Trophoblast cell (in vitro differentiated cells and primary cell): ENCODE results near the gene ARSA.

Source experiments
- DNase-seq, 2 donors: peaks; one replicate each; pipeline ENCODE4 v3.0.0-alpha.2; 2016
- H2AFZ ChIP-seq: 2 replicates; pipeline ENCODE4 v1.6.1; 2013; ENCODE audit warnings: low read length, moderate library complexity, mild to moderate bottlenecking; ENCODE audit not compliant: insufficient read depth, poor library complexity
- H2AK5ac ChIP-seq: 2 replicates; pipeline ENCODE4 v1.6.1; 2013; ENCODE audit warnings: mild to moderate bottlenecking, low read length
- H2BK120ac ChIP-seq: 2 replicates; pipeline ENCODE4 v1.6.1; 2013; ENCODE audit warnings: low read length, mild to moderate bottlenecking, moderate library complexity; ENCODE audit not compliant: insufficient read depth, poor library complexity
- H2BK12ac ChIP-seq: 2 replicates; pipeline ENCODE4 v1.6.1; 2013; ENCODE audit warnings: mild to moderate bottlenecking, low read length, moderate library complexity
- H2BK5ac ChIP-seq: 2 replicates; pipeline ENCODE4 v1.6.1; 2013; ENCODE audit warnings: low read length, low read depth, moderate library complexity, mild to moderate bottlenecking; ENCODE audit not compliant: poor library complexity
- H3K14ac ChIP-seq: 2 replicates; pipeline ENCODE4 v1.6.1; 2013; ENCODE audit warnings: mild to moderate bottlenecking, low read length
- H3K18ac ChIP-seq: 2 replicates; pipeline ENCODE4 v1.6.1; 2013; ENCODE audit warnings: mild to moderate bottlenecking, low read length
- H3K23ac ChIP-seq: 2 replicates; pipeline ENCODE4 v1.6.1; 2013; ENCODE audit warnings: low read length
- H3K27ac ChIP-seq: 2 replicates; pipeline ENCODE4 v1.5.1; 2013; ENCODE audit warnings: low read depth, mild to moderate bottlenecking, inconsistent platforms, low read length, moderate library complexity
- H3K27me3 ChIP-seq: 2 replicates; pipeline ENCODE4 v1.6.1; 2013; ENCODE audit warnings: inconsistent platforms, mild to moderate bottlenecking, low read length, moderate library complexity; ENCODE audit not compliant: insufficient read depth
- H3K36me3 ChIP-seq, 2 experiments: 1 replicate in 1 of 2; 2 replicates in 1 of 2; pipeline ENCODE4 v1.6.1; 2013; ENCODE audit warnings: low read length in 2 of 2, mild to moderate bottlenecking in 2 of 2, moderate library complexity in 1 of 2; ENCODE audit not compliant: insufficient read depth in 2 of 2, control insufficient read depth in 1 of 2
- H3K4ac ChIP-seq: 2 replicates; pipeline ENCODE4 v1.6.1; 2013; ENCODE audit warnings: low read depth, mild to moderate bottlenecking, low read length, moderate library complexity
- H3K4me1 ChIP-seq, 2 experiments: 1 replicate in 1 of 2; 2 replicates in 1 of 2; pipeline ENCODE4 v1.6.1; 2013; ENCODE audit warnings: low read length in 2 of 2, mild to moderate bottlenecking in 2 of 2, moderate library complexity in 1 of 2; ENCODE audit not compliant: insufficient read depth in 2 of 2, control insufficient read depth in 1 of 2
- H3K4me2 ChIP-seq: 2 replicates; pipeline ENCODE4 v1.6.1; 2013; ENCODE audit warnings: inconsistent platforms, mild to moderate bottlenecking, low read length, moderate library complexity
- H3K4me3 ChIP-seq: 2 replicates; pipeline ENCODE4 v1.5.1; 2013; ENCODE audit warnings: mild to moderate bottlenecking, low read depth, low read length, inconsistent platforms
- H3K79me1 ChIP-seq: one replicate; pipeline ENCODE4 v1.6.1; 2013; ENCODE audit warnings: low read length
- H3K79me2 ChIP-seq: 2 replicates; pipeline ENCODE4 v1.6.1; 2013; ENCODE audit warnings: low read length, mild to moderate bottlenecking; ENCODE audit not compliant: control insufficient read depth, insufficient read depth, poor library complexity
- H3K9ac ChIP-seq: 2 replicates; pipeline ENCODE4 v1.6.1; 2013; ENCODE audit warnings: mild to moderate bottlenecking, low read length
- H3K9me3 ChIP-seq: 2 replicates; pipeline ENCODE4 v1.6.1; 2013; ENCODE audit warnings: low read depth, mild to moderate bottlenecking, control low read depth, inconsistent platforms, low read length; ENCODE audit not compliant: insufficient read depth
- H4K12ac ChIP-seq: 2 replicates; pipeline ENCODE4 v1.6.1; 2013; ENCODE audit warnings: low read depth, mild to moderate bottlenecking, low read length, moderate library complexity
- H4K8ac ChIP-seq: 2 replicates; pipeline ENCODE4 v1.6.1; 2013; ENCODE audit warnings: low read depth, mild to moderate bottlenecking, low read length, moderate library complexity
- H4K91ac ChIP-seq: one replicate; pipeline ENCODE4 v1.6.1; 2013; ENCODE audit warnings: low read depth, mild to moderate bottlenecking, low read length, moderate library complexity
- whole genome bisulfite sequencing: extraction: QIAGEN DNeasy Blood & Tissue Kit; methylation state at CpG from one replicate; pipeline ENCODE4 v1.1.7; 2013; ENCODE audit warnings: missing lambda C conversion rate; ENCODE audit not compliant: insufficient read length, insufficient coverage; ENCODE audit errors: extremely low coverage; 5-methylcytosine and 5-hydroxymethylcytosine counted together

The ARSA gene

GRCh38 chr22:50577697-50577986 is 50.3 kb downstream of the ARSA start:
- Histone ChIP-seq H3K23ac (no peak overlapping the region), H3K4me2 (no peak overlapping the region), H2BK12ac (no peak overlapping the region), H3K4me1 (peaks cover 7% of the 10 kb centered on the region in 2 experiments), H2AK5ac (no peak overlapping the region), H4K12ac (no peak overlapping the region), H3K9ac (no peak overlapping the region), H3K9me3 (peaks cover 2% of the 10 kb centered on the region), H3K27me3 (no peaks in the 10 kb centered on the region), H3K14ac (no peak overlapping the region), H2AFZ (no peak overlapping the region), H3K79me1 (peaks cover 4% of the 10 kb centered on the region), H2BK120ac (no peak overlapping the region), H3K4ac (no peak overlapping the region), H3K36me3 (peaks cover 58 to 61% of the 10 kb centered on the region in 2 experiments), H4K8ac (no peak overlapping the region), H4K91ac (no peak overlapping the region), H2BK5ac (no peak overlapping the region), H3K4me3 (no peak overlapping the region), H3K79me2 (peaks cover 5% of the 10 kb centered on the region), H3K27ac (no peak overlapping the region), H3K18ac (no peak overlapping the region)
- DNase-seq: no peak
- WGBS: no CpG with 5 or more reads among the region's 23 CpGs

GRCh38 chr22:50576806-50577696 is 50.9 kb downstream of the ARSA start:
- no peak overlapping the region for H3K4me3 ChIP-seq
- no peak overlapping the region for H2BK12ac ChIP-seq
- H3K27me3 ChIP-seq: no peaks in the 10 kb centered on the region
- H3K18ac ChIP-seq: no peak overlapping the region
- H3K9me3 ChIP-seq: peaks cover 2% of the 10 kb centered on the region
- H4K12ac ChIP-seq: no peak overlapping the region
- no peak overlapping the region for H2BK5ac ChIP-seq
- H3K4me1 ChIP-seq: peaks cover 7% of the 10 kb centered on the region in 2 experiments
- no peak overlapping the region for H2BK120ac ChIP-seq
- H4K8ac ChIP-seq: no peak overlapping the region
- WGBS: no CpG with 5 or more reads among the region's 18 CpGs
- no peak overlapping the region for H4K91ac ChIP-seq
- H3K79me1 ChIP-seq: no peaks in the 10 kb centered on the region
- H3K27ac ChIP-seq: no peak overlapping the region
- no peak for DNase-seq
- no peak overlapping the region for H3K14ac ChIP-seq
- H2AK5ac ChIP-seq: no peak overlapping the region
- peaks cover 63 to 66% of the 10 kb centered on the region in 2 experiments for H3K36me3 ChIP-seq
- peaks cover 2% of the 10 kb centered on the region for H3K79me2 ChIP-seq
- no peak overlapping the region for H3K23ac ChIP-seq
- no peak overlapping the region for H3K4ac ChIP-seq
- no peak overlapping the region for H2AFZ ChIP-seq
- no peak overlapping the region for H3K9ac ChIP-seq
- no peak overlapping the region for H3K4me2 ChIP-seq

- H2AK5ac ChIP-seq: no peak overlapping the region
- H3K4me3 ChIP-seq: no peak overlapping the region
- H3K18ac ChIP-seq: no peak overlapping the region
- DNase-seq: peak; percentile 86 to 90
- no peaks in the 10 kb centered on the region for H3K4me1 ChIP-seq
- no peak overlapping the region for H2BK5ac ChIP-seq
- H2BK120ac ChIP-seq: no peak overlapping the region
- peaks cover 65 to 75% of the 10 kb centered on the region in 2 experiments for H3K36me3 ChIP-seq
- H2AFZ ChIP-seq: no peak overlapping the region
- H3K23ac ChIP-seq: no peak overlapping the region
- WGBS: no CpG with 5 or more reads among the region's 5 CpGs
- no peaks in the 10 kb centered on the region for H3K79me2 ChIP-seq
- no peak overlapping the region for H3K9ac ChIP-seq
- no peak overlapping the region for H3K14ac ChIP-seq
- no peak overlapping the region for H2BK12ac ChIP-seq
- no peaks in the 10 kb centered on the region for H3K79me1 ChIP-seq
- no peak overlapping the region for H3K4me2 ChIP-seq
- no peaks in the 10 kb centered on the region for H3K27me3 ChIP-seq
- no peak overlapping the region for H4K8ac ChIP-seq
- H3K4ac ChIP-seq: no peak overlapping the region
- no peak overlapping the region for H3K27ac ChIP-seq
- no peak overlapping the region for H4K91ac ChIP-seq
- H4K12ac ChIP-seq: no peak overlapping the region
- peaks cover 2% of the 10 kb centered on the region for H3K9me3 ChIP-seq
These were observed 51.9 kb downstream of the ARSA start for GRCh38 chr22:50576070-50576469.

GRCh38 chr22:50575426-50575941 is 52.5 kb downstream of the ARSA start:
- Histone ChIP-seq H4K91ac (no peak overlapping the region), H2AFZ (no peak overlapping the region), H3K14ac (no peak overlapping the region), H3K23ac (no peak overlapping the region), H3K4me3 (no peak overlapping the region), H3K27me3 (no peaks in the 10 kb centered on the region), H3K27ac (no peak overlapping the region), H3K79me1 (no peaks in the 10 kb centered on the region), H3K36me3 (peaks cover 69 to 78% of the 10 kb centered on the region in 2 experiments), H3K9me3 (peaks cover 4% of the 10 kb centered on the region), H3K4me2 (no peak overlapping the region), H2BK5ac (no peak overlapping the region), H3K4me1 (no peaks in the 10 kb centered on the region), H2AK5ac (no peak overlapping the region), H3K4ac (no peak overlapping the region), H2BK12ac (no peak overlapping the region), H2BK120ac (no peak overlapping the region), H3K9ac (no peak overlapping the region), H4K8ac (no peak overlapping the region), H3K79me2 (no peaks in the 10 kb centered on the region), H3K18ac (no peak overlapping the region), H4K12ac (no peak overlapping the region)
- no peak for DNase-seq
- WGBS: no CpG with 5 or more reads among the region's 8 CpGs
